OCI-LY7 (cell line): ENCODE results near the gene TMEM218. TPM values are rescaled to one million over a fixed set of nuclear protein-coding genes. Genes with fewer than 3 reads are reported as not detected.

Source experiments
- BruUV-seq: library from RNA; stranded (reverse); fragments of 400-500 nt; replicated peaks from 2 replicates; lab custom pipeline; 2021; lab: Mats Ljungman, UMichigan
- CTCF ChIA-PET: fragments of 300-600 bp; sonication (Branson Sonifier 250); formaldehyde crosslinking; loops from one replicate; lab custom pipeline; 2022; ENCODE audit warnings: antibody characterized with exemption; ENCODE audit not compliant: unreplicated experiment; lab: Charles Lee
- POLR2A ChIA-PET: fragments of 300-600 bp; sonication (Branson Sonifier 250); formaldehyde crosslinking; loops from one replicate; lab custom pipeline; 2022; ENCODE audit warnings: antibody characterized with exemption; lab: Charles Lee
- DNase-seq: peaks from one replicate; pipeline ENCODE4 v3.0.0-alpha.2; 2015; ENCODE audit warnings: low spot score
- H2AFZ ChIP-seq: fragments of 200-600 bp; sonication (generic), shearing (Covaris generic); 2 replicates; pipeline ENCODE4 v1.6.1; 2014; ENCODE audit warnings: mild to moderate bottlenecking, antibody characterized with exemption, low read length, moderate library complexity
- H3K27ac ChIP-seq: fragments of 200-600 bp; sonication (generic); 2 replicates; pipeline ENCODE4 v1.5.1; 2014; ENCODE audit warnings: mixed run types, low read depth, mild to moderate bottlenecking, moderate library complexity, low read length, inconsistent platforms; ENCODE audit not compliant: poor library complexity, severe bottlenecking
- H3K36me3 ChIP-seq: fragments of 200-600 bp; sonication (generic); 2 replicates; pipeline ENCODE4 v1.6.1; 2014; ENCODE audit warnings: mild to moderate bottlenecking, antibody characterized with exemption, low read length, moderate library complexity, mixed read lengths; ENCODE audit not compliant: insufficient read depth
- H3K4me1 ChIP-seq: fragments of 200-600 bp; sonication (generic); 2 replicates; pipeline ENCODE4 v1.5.1; 2014; ENCODE audit warnings: mild to moderate bottlenecking, low read length; ENCODE audit not compliant: insufficient read depth, poor library complexity, severe bottlenecking
- H3K4me2 ChIP-seq: fragments of 200-600 bp; sonication (generic); 2 replicates; pipeline ENCODE4 v1.6.1; 2014; ENCODE audit warnings: mild to moderate bottlenecking, low read length
- H3K4me3 ChIP-seq: fragments of 200-600 bp; sonication (generic); 2 replicates; pipeline ENCODE4 v1.5.1; 2014; ENCODE audit warnings: mild to moderate bottlenecking, low read depth, low read length; ENCODE audit not compliant: poor library complexity, severe bottlenecking
- H3K79me2 ChIP-seq: fragments of 200-600 bp; sonication (generic); 2 replicates; pipeline ENCODE4 v1.6.1; 2016; ENCODE audit warnings: low read depth, mild to moderate bottlenecking, low read length, moderate library complexity, mixed read lengths; ENCODE audit not compliant: insufficient read depth
- H3K9me2 ChIP-seq: fragments of 200-600 bp; sonication (generic); 2 replicates; pipeline ENCODE4 v1.6.1; 2016; ENCODE audit warnings: mild to moderate bottlenecking, low read length, mixed read lengths; ENCODE audit not compliant: insufficient read depth
- H3K9me3 ChIP-seq: fragments of 200-600 bp; sonication (generic); 2 replicates; pipeline ENCODE4 v1.6.1; 2014; ENCODE audit warnings: mild to moderate bottlenecking, mixed run types, low read length, mixed read lengths
- H4K20me1 ChIP-seq: fragments of 200-600 bp; sonication (generic); 2 replicates; pipeline ENCODE4 v1.6.1; 2014; ENCODE audit warnings: mild to moderate bottlenecking, antibody characterized with exemption, low read length, moderate library complexity, mixed read lengths; ENCODE audit not compliant: insufficient read depth
- EZH2phosphoT487 ChIP-seq: fragments of 200-600 bp; sonication (generic); IDR thresholded peaks from 2 replicates; pipeline ENCODE4 v1.6.1; 2018; ENCODE audit warnings: low read depth, borderline replicate concordance, mild to moderate bottlenecking, mixed run types, antibody characterized with exemption, low read length, moderate library complexity, mixed read lengths
- intact Hi-C: fragments of 100-400 bp; cut with micrococcal nuclease; formaldehyde crosslinking; loops from one replicate; pipeline ENCODE4 v1.10.0; 2022; ENCODE audit not compliant: unreplicated experiment
- total RNA-seq, 2 experiments: library from RNA; depleted of rRNA in 1 of 2; stranded (reverse); fragments of >200 nt in 1 of 2; shearing (Covaris generic) in 1 of 2; gene quantifications; 2 replicates each; pipeline ENCODE4 v1.2.3, GENCODE V29; 2014 to 2022
- TF ChIP-seq, protein P1 (sequence below): fragments of 200-600 bp; sonication (generic); conservative IDR thresholded peaks from 2 replicates; pipeline ENCODE4 v1.5.1; 2014; ENCODE audit warnings: mild to moderate bottlenecking, antibody characterized with exemption, low read length, moderate library complexity, mixed read lengths

TMEM218 gene
- total RNA-seq, 2 experiments from 2014 or later = 24.4 to 28.1 TPM

DNA sequence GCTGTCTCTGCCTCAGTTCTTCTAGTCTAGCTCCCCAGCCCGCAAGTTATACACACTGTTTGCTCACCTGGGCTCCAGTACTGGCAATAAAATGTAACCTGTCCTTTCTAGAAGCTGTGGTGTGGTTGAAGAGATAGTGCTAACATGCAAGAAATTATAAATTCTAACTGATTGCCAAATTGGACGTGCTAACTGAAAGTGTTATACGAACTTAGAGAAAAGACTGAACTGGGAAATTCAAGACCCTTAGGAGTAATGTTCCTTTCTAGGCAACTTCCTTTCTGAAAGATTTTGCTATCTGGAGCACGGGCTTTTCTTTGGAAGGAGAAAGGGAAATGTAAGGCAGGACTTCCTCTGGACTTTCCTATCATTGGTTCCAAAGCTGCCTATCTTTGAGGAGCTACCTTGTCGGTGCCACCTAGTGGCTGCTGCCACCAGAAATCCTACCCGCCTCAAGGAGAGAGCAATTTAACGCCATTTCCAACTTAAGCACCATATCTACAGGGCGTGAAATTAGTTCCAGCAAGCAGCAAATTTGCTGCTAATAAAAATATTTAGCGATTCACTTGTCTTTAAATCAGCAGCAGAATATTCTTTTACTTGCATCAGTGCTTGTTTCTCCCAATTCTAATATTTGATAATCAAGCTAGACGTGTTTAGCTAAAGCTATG lies 12.7 kb upstream of the TMEM218 start:
- peak; percentile 78 for DNase-seq
- Histone ChIP-seq H2AFZ (peak overlapping the region; percentile 99), H3K9me3 (peaks cover 8% of the 10 kb centered on the region; the same call in 1 of the 2 replicates), H4K20me1 (no peaks in the 10 kb centered on the region), H3K4me2 (peak overlapping the region; percentile 49), H3K36me3 (no peaks in the 10 kb centered on the region), H3K27ac (no peak overlapping the region), H3K4me3 (peak overlapping the region; percentile 32), H3K79me2 (no peaks in the 10 kb centered on the region), H3K4me1 (peaks cover 4% of the 10 kb centered on the region), H3K9me2 (no peaks in the 10 kb centered on the region)
- intact Hi-C loops = no loop called here
- POLR2A ChIA-PET = interaction anchor here (0.6 to 1.9 kb wide), 11 partner anchors 8 to 1947 kb away, joined by 3 to 19 read pairs (median 5); partner anchors contain the start of genes CCDC15 and TMEM218
- BruUV-seq = no TSS peak
- TF ChIP-seq, protein P1, sequence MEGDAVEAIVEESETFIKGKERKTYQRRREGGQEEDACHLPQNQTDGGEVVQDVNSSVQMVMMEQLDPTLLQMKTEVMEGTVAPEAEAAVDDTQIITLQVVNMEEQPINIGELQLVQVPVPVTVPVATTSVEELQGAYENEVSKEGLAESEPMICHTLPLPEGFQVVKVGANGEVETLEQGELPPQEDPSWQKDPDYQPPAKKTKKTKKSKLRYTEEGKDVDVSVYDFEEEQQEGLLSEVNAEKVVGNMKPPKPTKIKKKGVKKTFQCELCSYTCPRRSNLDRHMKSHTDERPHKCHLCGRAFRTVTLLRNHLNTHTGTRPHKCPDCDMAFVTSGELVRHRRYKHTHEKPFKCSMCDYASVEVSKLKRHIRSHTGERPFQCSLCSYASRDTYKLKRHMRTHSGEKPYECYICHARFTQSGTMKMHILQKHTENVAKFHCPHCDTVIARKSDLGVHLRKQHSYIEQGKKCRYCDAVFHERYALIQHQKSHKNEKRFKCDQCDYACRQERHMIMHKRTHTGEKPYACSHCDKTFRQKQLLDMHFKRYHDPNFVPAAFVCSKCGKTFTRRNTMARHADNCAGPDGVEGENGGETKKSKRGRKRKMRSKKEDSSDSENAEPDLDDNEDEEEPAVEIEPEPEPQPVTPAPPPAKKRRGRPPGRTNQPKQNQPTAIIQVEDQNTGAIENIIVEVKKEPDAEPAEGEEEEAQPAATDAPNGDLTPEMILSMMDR = peak; percentile 89
- no peak for TF ChIP-seq EZH2phosphoT487
- CTCF ChIA-PET = interaction anchor here (0.9 to 3.3 kb wide), 4 partner anchors 11 to 52 kb away, joined by 3 to 20 read pairs (median 4); partner anchors contain the start of gene TMEM218

DNA sequence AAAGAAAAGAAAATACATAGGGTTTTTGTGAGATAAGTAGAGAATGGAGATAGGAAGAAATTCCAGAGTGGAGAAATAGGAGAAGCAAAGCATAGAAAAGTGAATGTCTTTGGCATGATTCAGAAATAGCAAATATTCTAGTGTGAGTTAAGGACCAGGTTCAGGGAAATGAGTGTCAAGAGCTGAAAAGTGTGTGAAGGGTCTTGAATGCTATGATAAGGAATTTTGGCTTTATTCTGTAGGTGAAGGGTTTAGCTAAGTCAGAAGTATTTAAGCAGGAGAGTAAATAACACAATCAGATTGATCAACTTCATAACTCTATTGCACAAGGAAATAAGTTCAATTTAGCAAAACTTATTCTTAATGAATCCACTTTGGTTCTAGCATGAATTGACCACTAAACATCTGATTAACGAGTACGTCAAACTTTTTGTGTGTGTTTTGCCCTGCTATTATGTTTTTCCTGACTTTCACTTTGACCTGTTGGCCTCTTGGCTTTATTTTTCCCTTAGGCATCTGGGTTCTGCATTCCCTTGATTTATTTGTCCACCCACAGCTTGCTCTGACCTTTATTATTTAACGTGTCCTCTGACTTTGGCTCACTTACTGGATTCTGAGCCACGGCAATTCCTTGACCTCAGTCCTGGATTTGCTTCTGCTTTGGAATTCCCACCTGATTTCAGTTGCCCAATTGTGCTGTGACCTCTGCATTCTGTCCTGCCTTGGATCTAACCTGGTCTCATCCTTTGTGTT lies 11.9 kb upstream of the TMEM218 start:
- H3K27ac ChIP-seq = no peak overlapping the region
- H3K4me2 ChIP-seq = peak overlapping the region; percentile 49
- POLR2A ChIA-PET = interaction anchor here (1.5 to 1.9 kb wide), 3 partner anchors 11 to 170 kb away, joined by 5 to 19 read pairs (median 7); partner anchors contain the start of genes CCDC15 and TMEM218
- H4K20me1 ChIP-seq = no peaks in the 10 kb centered on the region
- peaks cover 4% of the 10 kb centered on the region for H3K4me1 ChIP-seq
- H2AFZ ChIP-seq = peak overlapping the region; percentile 99
- H3K4me3 ChIP-seq = peak overlapping the region; percentile 32
- no peak for DNase-seq
- TF ChIP-seq, protein P1 = no peak
- TF ChIP-seq EZH2phosphoT487 = no peak
- no peaks in the 10 kb centered on the region for H3K79me2 ChIP-seq
- CTCF ChIA-PET = interaction anchor here (1.6 to 3.3 kb wide), 2 partner anchors 11 to 33 kb away, joined by 5 to 20 read pairs; partner anchors contain the start of gene TMEM218
- intact Hi-C loops = no loop called here
- no TSS peak for BruUV-seq
- peaks cover 8% of the 10 kb centered on the region; the same call in 1 of the 2 replicates for H3K9me3 ChIP-seq
- no peaks in the 10 kb centered on the region for H3K36me3 ChIP-seq
- no peaks in the 10 kb centered on the region for H3K9me2 ChIP-seq
